ENCODE measurements around the gene HYI. TPM values are rescaled to one million over a fixed set of nuclear protein-coding genes. Genes with fewer than 3 reads are reported as not detected.

The HYI gene
- total and polyA plus RNA-seq, 10 donors = 23.2 to 67.2 (median 40.7) TPM

- TF ChIP-seq CTCF (IDR thresholded peaks at IDR 0.05 in 8 of 11, conservative IDR thresholded peaks at IDR 0.05 in 3 of 11) (no peak), POLR2A (IDR thresholded peaks at IDR 0.05) (no peak), POLR2AphosphoS5 (IDR thresholded peaks at IDR 0.05) (no peak)
- peak overlapping the region in 4 of 8 donors; percentile 57 to 75 (median 60) for H3K27ac ChIP-seq
- 84 to 96% (median 94%) methylated on average over 3 of the region's 3 CpGs for WGBS, 5 donors
- no peaks in the 10 kb centered on the region for H3K9me3 ChIP-seq
- H3K4me3 ChIP-seq = no peak overlapping the region
- peaks cover 0 to 27% (median 0%) of the 10 kb centered on the region in 6 donors for H3K4me1 ChIP-seq
- intact Hi-C loops (cut with DNase I; ENCODE audit: low total_unique reads) = no loop called here
- peaks cover 0 to 100% (median 66%) of the 10 kb centered on the region in 6 donors for H3K36me3 ChIP-seq
- no peaks in the 10 kb centered on the region for H3K27me3 ChIP-seq (replicated peaks in 1 of 7)
- DNase-seq = peak; percentile 6
These were observed 17.4 kb downstream of the HYI start for GRCh38 chr1:43436371-43436770.

GRCh38 chr1:43435146-43436145 lies 18.3 kb downstream of the HYI start:
- WGBS, 5 donors = 77 to 87% (median 81%) methylated on average over 14 of the region's 14 CpGs
- H3K27ac ChIP-seq = peak overlapping the region in 7 of 8 donors; percentile 53 to 75 (median 58)
- peaks cover 0 to 27% (median 0%) of the 10 kb centered on the region in 6 donors for H3K4me1 ChIP-seq
- peak; percentile 40 for DNase-seq
- TF ChIP-seq CTCF (IDR thresholded peaks at IDR 0.05 in 8 of 11, conservative IDR thresholded peaks at IDR 0.05 in 3 of 11) = no peak
- no peak for TF ChIP-seq POLR2A (IDR thresholded peaks at IDR 0.05)
- no peak for TF ChIP-seq POLR2AphosphoS5 (IDR thresholded peaks at IDR 0.05)
- H3K9me3 ChIP-seq = no peaks in the 10 kb centered on the region
- H3K27me3 ChIP-seq (replicated peaks in 1 of 7) = no peaks in the 10 kb centered on the region
- intact Hi-C loops (cut with DNase I; ENCODE audit: low total_unique reads) = no loop called here
- peaks cover 0 to 100% (median 68%) of the 10 kb centered on the region in 6 donors for H3K36me3 ChIP-seq
- H3K4me3 ChIP-seq = no peak overlapping the region

GRCh38 chr1:43434256-43434655 lies 19.5 kb downstream of the HYI start:
- H3K36me3 ChIP-seq = peaks cover 0 to 100% (median 68%) of the 10 kb centered on the region in 6 donors
- peak; percentile 24 for DNase-seq
- peak overlapping the region in 3 of 8 donors; percentile 54 to 75 (median 61) for H3K27ac ChIP-seq
- 92 to 97% (median 95%) methylated on average over 7 of the region's 7 CpGs for WGBS, 5 donors
- intact Hi-C loops (cut with DNase I; ENCODE audit: low total_unique reads) = no loop called here
- H3K9me3 ChIP-seq = no peaks in the 10 kb centered on the region
- peaks cover 0 to 27% (median 0%) of the 10 kb centered on the region in 6 donors for H3K4me1 ChIP-seq
- H3K27me3 ChIP-seq (replicated peaks in 1 of 7) = no peaks in the 10 kb centered on the region
- TF ChIP-seq POLR2A (IDR thresholded peaks at IDR 0.05) (no peak), POLR2AphosphoS5 (IDR thresholded peaks at IDR 0.05) (no peak), CTCF (IDR thresholded peaks at IDR 0.05 in 8 of 11, conservative IDR thresholded peaks at IDR 0.05 in 3 of 11) (no peak)
- no peak overlapping the region for H3K4me3 ChIP-seq

- Histone ChIP-seq H3K36me3 (peaks cover 0 to 100% (median 70%) of the 10 kb centered on the region in 6 donors), H3K27me3 (replicated peaks in 1 of 7) (no peaks in the 10 kb centered on the region), H3K4me3 (no peak overlapping the region), H3K9me3 (no peaks in the 10 kb centered on the region), H3K27ac (no peak overlapping the region), H3K4me1 (peaks cover 0 to 27% (median 0%) of the 10 kb centered on the region in 6 donors)
- TF ChIP-seq POLR2A (IDR thresholded peaks at IDR 0.05) (no peak), POLR2AphosphoS5 (IDR thresholded peaks at IDR 0.05) (no peak), CTCF (IDR thresholded peaks at IDR 0.05 in 8 of 11, conservative IDR thresholded peaks at IDR 0.05 in 3 of 11) (no peak)
- 93 to 100% (median 95%) methylated on average over 3 to 5 of the region's 5 CpGs for WGBS, 5 donors
- DNase-seq = peak; percentile 38
- intact Hi-C loops (cut with DNase I; ENCODE audit: low total_unique reads) = no loop called here
These were observed 20.8 kb downstream of the HYI start for GRCh38 chr1:43432907-43433306.

Data from spleen (tissue), 11 donors.